ENCODE data around the gene ERI3. TPM values are rescaled to one million over a fixed set of nuclear protein-coding genes. Genes with fewer than 3 reads are reported as not detected.

ERI3 gene
- polyA plus RNA-seq, 3 donors, result 76.3 to 99.8 (median 95.8) TPM

GRCh38 chr1:44230796-44231195 lies 124.3 kb downstream of the ERI3 start:
- DNase-seq (ENCODE audit: extremely low read depth in 1 of 11, low read depth in 9 of 11, low spot score in 4 of 11), result no peak

DNA sequence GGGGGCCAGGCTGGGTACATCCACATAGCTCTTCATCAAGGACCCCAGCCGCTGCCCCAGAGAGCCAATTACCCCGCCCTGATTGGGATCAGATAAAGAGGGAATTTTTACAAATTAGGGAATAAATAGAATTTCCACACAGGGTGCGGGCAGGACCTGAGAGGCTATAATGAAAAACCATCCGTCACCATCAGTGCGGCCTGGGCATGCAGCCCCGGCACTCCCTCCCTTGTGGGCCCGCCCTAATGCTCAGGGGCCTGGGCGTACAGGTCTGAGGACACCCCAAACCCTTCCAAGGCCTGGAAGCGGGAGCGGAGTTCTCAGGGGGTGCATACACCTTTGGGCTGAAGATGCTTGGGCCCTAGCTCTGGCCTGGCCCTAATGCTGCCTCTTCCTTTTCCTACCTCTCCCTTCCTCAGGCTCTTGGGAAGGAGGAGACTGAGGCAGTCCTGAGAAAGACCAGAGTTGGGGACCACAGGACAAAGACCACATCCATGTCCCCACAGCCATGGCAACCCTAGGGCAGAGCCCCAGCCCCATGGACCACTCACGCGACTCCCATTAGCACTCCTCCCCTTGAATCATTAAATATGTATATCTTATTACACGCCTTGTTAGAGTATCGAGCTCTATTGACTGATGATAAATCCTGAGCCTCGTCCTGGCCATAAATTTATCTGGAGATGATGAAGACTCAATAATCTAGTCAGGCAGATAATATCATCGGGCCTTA lies 125.5 kb downstream of the ERI3 start:
- DNase-seq (ENCODE audit: extremely low read depth in 1 of 11, low read depth in 9 of 11, low spot score in 4 of 11), result no peak

- no peak for DNase-seq (ENCODE audit: extremely low read depth in 1 of 11, low read depth in 9 of 11, low spot score in 4 of 11)
These were observed 126.8 kb downstream of the ERI3 start for GRCh38 chr1:44228218-44228617.

DNA sequence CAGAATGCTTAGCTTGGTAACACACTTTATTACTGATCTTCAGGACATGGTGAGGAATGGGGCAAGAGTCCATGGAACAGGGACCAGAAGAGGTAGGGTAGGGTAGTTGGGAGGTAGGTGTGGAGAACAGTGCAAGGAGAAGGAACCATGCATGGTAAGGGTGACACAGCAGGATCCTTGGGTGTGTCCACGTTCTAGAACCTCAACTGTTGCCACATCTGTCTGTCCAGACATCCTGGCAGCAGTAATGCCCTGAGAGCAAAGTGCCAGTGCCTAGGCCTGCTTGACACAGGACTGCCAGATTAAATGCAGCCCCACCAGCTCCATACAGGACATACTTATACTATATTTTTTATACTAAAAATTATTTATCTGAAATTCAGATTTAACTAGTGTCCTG lies 127.8 kb downstream of the ERI3 start:
- DNase-seq (ENCODE audit: extremely low read depth in 1 of 11, low read depth in 9 of 11, low spot score in 4 of 11), result no peak

DNA sequence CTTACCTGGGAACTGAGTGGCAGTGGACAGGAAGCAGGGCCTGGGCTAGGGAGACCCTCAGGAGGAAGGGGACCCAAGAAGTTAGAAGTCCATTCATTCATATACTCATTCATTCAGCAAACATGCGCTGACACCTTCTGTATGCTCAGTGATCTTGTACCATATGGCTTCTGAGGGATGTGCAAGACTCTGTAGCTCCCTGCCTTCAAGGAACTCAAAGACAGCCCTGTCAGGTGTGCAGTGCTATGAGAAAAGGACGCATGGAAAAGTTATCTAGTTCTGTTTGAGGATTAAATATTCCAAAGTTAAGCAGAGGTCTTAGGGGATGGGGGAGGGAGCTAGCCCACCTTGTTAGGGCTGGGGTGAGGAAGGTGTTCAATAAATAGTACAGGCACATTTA lies 129.3 kb downstream of the ERI3 start:
- DNase-seq (ENCODE audit: extremely low read depth in 1 of 11, low read depth in 9 of 11, low spot score in 4 of 11), result no peak

DNA sequence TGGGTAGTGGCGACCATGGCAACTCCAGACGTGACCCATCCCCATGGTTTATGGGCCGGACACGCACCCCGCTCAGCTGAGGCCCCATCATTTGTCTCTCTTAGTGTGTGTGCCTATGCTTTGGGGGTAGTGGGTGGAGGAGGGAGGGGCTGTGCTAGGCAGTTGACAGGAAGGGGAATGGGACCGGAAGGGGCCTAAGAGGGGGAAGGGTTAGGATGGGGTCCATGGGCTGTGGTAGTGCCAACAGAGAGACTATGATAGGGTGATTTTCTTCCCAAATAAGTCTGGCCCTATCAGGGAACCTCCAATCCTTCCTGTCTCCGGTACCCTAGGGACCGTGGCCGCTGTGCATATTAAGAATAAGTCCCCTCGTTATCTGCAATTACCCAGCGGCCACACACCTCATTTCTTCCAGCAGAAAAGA lies 131.9 kb downstream of the ERI3 start:
- DNase-seq (ENCODE audit: extremely low read depth in 1 of 11, low read depth in 9 of 11, low spot score in 4 of 11), result no peak

GRCh38 chr1:44222397-44223186 lies 132.5 kb downstream of the ERI3 start:
- DNase-seq (ENCODE audit: extremely low read depth in 1 of 11, low read depth in 9 of 11, low spot score in 4 of 11), result no peak

- no peak for DNase-seq (ENCODE audit: extremely low read depth in 1 of 11, low read depth in 9 of 11, low spot score in 4 of 11)
These were observed 133.3 kb downstream of the ERI3 start for GRCh38 chr1:44221769-44222168.

DNA sequence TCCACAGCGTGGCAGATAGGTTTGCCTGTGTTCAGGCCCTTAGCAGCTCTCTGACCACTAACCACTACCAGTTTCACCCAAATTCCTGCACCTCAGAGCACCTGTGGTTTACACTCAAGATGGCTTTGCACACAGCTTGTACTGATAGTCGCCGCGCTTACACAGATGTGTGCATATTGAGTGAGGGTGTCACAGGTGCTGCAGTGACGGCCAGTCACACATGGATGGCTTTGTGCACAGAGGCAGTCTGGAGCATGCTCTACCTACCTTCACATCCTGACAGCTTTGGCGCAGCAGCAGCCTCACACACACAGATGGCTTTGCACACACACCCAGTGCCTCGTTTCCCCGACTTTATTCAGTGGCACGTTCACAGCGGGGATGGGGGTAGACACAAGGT lies 134.3 kb downstream of the ERI3 start:
- DNase-seq (ENCODE audit: extremely low read depth in 1 of 11, low read depth in 9 of 11, low spot score in 4 of 11), result no peak

GRCh38 chr1:44220001-44220751 lies 134.9 kb downstream of the ERI3 start:
- no peak for DNase-seq (ENCODE audit: extremely low read depth in 1 of 11, low read depth in 9 of 11, low spot score in 4 of 11)

GRCh38 chr1:44219301-44219626 lies 135.8 kb downstream of the ERI3 start:
- no peak for DNase-seq (ENCODE audit: extremely low read depth in 1 of 11, low read depth in 9 of 11, low spot score in 4 of 11)

GRCh38 chr1:44218503-44219300 lies 136.4 kb downstream of the ERI3 start:
- DNase-seq (ENCODE audit: extremely low read depth in 1 of 11, low read depth in 9 of 11, low spot score in 4 of 11), result no peak

DNA sequence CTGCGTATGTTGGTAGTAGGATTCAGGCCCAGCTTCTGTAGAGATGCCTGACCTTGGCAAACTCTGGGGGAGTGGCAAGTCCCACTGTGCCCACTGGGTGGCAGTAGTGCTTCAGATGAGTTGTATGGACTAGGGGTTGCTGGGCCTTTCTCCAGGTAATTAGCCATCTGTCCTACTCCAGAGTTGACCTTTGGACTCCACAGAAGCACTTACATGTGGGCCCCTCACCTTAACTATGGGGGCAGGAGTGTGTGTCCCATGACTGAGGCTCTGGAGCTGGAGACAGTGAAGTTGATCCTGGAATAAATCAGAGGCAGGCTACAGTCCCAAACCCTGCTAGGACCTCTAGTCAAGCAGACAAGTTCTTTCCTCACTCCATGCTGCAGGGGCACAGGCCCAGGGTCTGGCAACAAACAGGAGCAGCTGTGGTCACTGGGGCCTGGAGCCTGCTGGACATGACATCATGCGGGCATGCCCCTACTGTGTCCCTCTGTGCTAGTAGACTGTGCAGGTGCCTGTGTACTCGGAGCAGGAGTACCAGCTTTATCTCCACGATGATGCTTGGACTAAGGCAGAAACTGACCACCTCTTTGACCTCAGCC lies 137.1 kb downstream of the ERI3 start:
- peak in 8 of 11 donors; percentile 50 to 82 (median 58) for DNase-seq (ENCODE audit: extremely low read depth in 1 of 11, low read depth in 9 of 11, low spot score in 4 of 11)

- peak; percentile 57 to 83 (median 74) for DNase-seq (ENCODE audit: extremely low read depth in 1 of 11, low read depth in 9 of 11, low spot score in 4 of 11)
These were observed 141.6 kb downstream of the ERI3 start, which contains the start of gene DMAP1 for GRCh38 chr1:44213222-44214112. TSS of gene DMAP1 (plus strand) at chr1:44213471. CDS start at chr1:44213754, 283 bp downstream.

DNA sequence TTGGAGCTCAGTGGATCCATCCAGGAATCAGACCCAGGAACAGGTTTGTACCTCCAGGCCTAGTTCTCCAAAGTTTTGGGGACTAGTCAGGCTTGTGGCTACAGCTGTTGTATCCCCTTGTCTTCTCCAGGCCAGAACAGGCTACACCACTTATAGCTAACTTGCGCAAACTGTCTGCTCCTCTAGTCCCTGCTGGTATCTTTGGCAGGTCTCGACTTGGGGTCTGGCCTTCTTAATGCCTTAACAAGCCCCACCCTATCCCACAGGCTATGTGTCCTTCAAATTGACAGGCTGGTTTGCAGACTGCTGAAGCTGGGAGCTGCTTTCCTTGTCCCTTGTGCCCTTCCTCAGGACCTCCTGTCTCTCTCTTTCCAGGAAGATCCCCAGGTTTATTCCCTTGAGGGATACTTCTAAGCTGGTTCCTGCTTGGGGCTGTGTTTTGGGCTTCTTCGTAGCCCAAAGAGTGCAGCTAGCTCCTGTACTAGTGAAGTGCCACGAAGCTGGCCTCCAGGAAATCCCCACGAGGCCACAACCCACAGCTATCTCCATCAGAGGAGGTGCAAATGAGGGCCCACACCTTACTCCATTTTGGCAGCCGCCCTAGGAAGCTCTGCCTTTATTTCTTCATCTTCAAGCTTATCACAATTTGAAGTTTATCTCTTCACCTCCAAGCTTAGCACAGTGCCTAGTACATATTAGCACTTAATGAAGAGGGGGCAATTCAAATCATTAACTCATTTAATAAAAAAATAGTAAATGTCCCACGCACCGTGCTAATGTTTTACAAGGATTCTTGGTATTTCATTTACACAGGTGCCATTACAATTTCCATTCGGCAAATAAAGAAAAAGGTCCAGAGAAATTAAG lies 142.5 kb downstream of the ERI3 start:
- DNase-seq (ENCODE audit: extremely low read depth in 1 of 11, low read depth in 9 of 11, low spot score in 4 of 11), result no peak

DNA sequence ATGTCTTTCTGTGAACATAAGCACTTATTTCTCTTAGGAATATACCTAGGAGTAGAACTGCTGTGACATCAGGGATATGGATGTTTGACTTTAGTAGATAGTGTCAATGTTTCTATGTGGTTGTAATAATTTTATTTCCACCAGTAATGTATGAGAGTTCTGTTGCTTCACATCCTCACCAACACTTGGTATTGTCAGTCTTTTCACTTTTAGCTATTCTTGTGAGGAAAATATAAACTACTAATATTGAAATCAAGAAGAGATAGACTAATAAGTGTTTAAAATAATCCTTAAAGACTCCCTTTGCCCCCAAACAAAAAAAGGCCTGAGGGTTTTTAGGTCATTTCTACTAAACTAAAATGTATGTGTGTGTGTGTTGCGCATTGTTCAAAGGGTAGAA lies 144.5 kb downstream of the ERI3 start:
- no peak for DNase-seq (ENCODE audit: extremely low read depth in 1 of 11, low read depth in 9 of 11, low spot score in 4 of 11)

DNA sequence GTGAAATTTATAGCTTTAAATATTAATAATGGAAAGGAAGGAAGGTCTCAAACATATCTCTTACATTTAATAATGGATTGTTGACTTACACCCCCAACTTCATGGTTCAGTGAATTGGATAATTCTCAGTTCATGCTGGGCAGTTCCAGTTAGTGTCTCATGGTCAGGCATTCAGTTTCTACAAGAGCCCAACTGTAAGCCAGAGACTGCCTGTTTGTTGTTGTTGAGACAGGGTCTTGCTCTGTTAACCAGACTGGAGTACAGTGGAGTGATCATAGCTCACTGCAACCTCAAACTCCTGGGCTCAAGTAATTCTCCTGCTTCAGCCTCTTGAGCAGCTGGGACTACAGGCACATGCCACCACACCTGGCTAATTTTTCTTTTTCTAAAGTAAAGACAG lies 146.8 kb downstream of the ERI3 start:
- DNase-seq (ENCODE audit: extremely low read depth in 1 of 11, low read depth in 9 of 11, low spot score in 4 of 11), result peak in 1 of 11 donors; percentile 16

Data from renal cortex interstitium (tissue), 11 donors.